GM12878 (cell line): ENCODE results near the gene NGF. TPM values are rescaled to one million over a fixed set of nuclear protein-coding genes. Genes with fewer than 3 reads are reported as not detected.

Source experiments
- ATAC-seq: fragments of 200-7000 bp; cut with Tn5 transposase; 3 replicates; pipeline ENCODE4 v1.9.1; 2020; ENCODE audit warnings: mild to moderate bottlenecking, moderate library complexity
- BruUV-seq: library from RNA; stranded (reverse); fragments of 400-500 nt; replicated peaks from 2 replicates; lab custom pipeline; 2021; lab: Mats Ljungman, UMichigan
- CTCF ChIA-PET: fragments of 300-600 bp; sonication (Branson Sonifier 250); formaldehyde crosslinking; extraction: SDS; loops from one replicate; lab custom pipeline; 2021; ENCODE audit warnings: inconsistent platforms; lab: Yijun Ruan, JAX
- POLR2A ChIA-PET: fragments of 350-600 bp; formaldehyde crosslinking; extraction: SDS; loops from one replicate; lab custom pipeline; 2021; ENCODE audit warnings: inconsistent platforms; lab: Charles Lee
- RAD21 ChIA-PET: fragments of 300-600 bp; sonication (Branson Sonifier 250); formaldehyde crosslinking; loops from one replicate; lab custom pipeline; 2023; ENCODE audit warnings: antibody characterized with exemption; ENCODE audit not compliant: unreplicated experiment; lab: Charles Lee
- SMC1A ChIA-PET: fragments of 300-600 bp; sonication (Branson Sonifier 250); formaldehyde crosslinking; loops from one replicate; lab custom pipeline; 2023; ENCODE audit not compliant: unreplicated experiment, uncharacterized antibody; lab: Charles Lee
- DNase-seq: peaks from one replicate; pipeline ENCODE4 v3.0.0-alpha.2; 2011; ENCODE audit warnings: low read depth, low spot score
- FAIRE-seq: peaks from 3 replicates; lab custom pipeline; 2011; peaks lifted over from hg19 to GRCh38; lab: Jason Lieb, UNC
- H2AFZ ChIP-seq: 2 replicates; pipeline ENCODE4 v1.6.0; 2011; ENCODE audit warnings: low read depth, low read length, control low read depth; ENCODE audit not compliant: control insufficient read depth
- H3K27ac ChIP-seq: 2 replicates; pipeline ENCODE4 v1.5.1; 2011; ENCODE audit warnings: control low read depth; ENCODE audit not compliant: control insufficient read depth, insufficient read depth
- H3K27me3 ChIP-seq, 2 experiments: replicated peaks in 1 of 2; 2 replicates each; pipeline versions ENCODE4 v1.6.0 to v1.6.1; 2011; ENCODE audit warnings: low read length in 1 of 2; ENCODE audit not compliant: control insufficient read depth in 2 of 2, insufficient read depth in 2 of 2
- H3K36me3 ChIP-seq, 2 experiments: 2 replicates each; pipeline ENCODE4 v1.5.1; 2011; ENCODE audit warnings: low read length in 1 of 2; ENCODE audit not compliant: control insufficient read depth in 2 of 2, insufficient read depth in 2 of 2
- H3K4me1 ChIP-seq: 2 replicates; pipeline ENCODE4 v1.6.1; 2011; ENCODE audit warnings: mild to moderate bottlenecking, low read length, moderate library complexity, mixed read lengths; ENCODE audit not compliant: control insufficient read depth, insufficient read depth
- H3K4me2 ChIP-seq: 2 replicates; pipeline ENCODE4 v1.6.0; 2011; ENCODE audit warnings: control low read depth; ENCODE audit not compliant: control insufficient read depth, insufficient read depth
- H3K4me3 ChIP-seq: fragments of 200-600 bp; sonication (generic); 2 replicates; pipeline ENCODE4 v1.5.1; 2016
- H3K79me2 ChIP-seq: 2 replicates; pipeline ENCODE4 v1.6.0; 2011; ENCODE audit warnings: low read length; ENCODE audit not compliant: control insufficient read depth, insufficient read depth
- H3K9ac ChIP-seq: 2 replicates; pipeline ENCODE4 v1.8.0; 2011; ENCODE audit warnings: low read length, control low read depth, mixed read lengths; ENCODE audit not compliant: control insufficient read depth, insufficient read depth
- H3K9me3 ChIP-seq: replicated peaks from 3 replicates; pipeline ENCODE4 v1.5.1; 2011; ENCODE audit warnings: mild to moderate bottlenecking, low read length; ENCODE audit not compliant: control insufficient read depth, insufficient read depth
- H4K20me1 ChIP-seq: 2 replicates; pipeline ENCODE4 v1.6.0; 2011; ENCODE audit not compliant: control insufficient read depth, insufficient read depth
- GABPA ChIP-seq: IDR thresholded peaks from 2 replicates; pipeline ENCODE4 v1.6.1; 2014; ENCODE audit warnings: antibody characterized with exemption, low read depth, mild to moderate bottlenecking, inconsistent platforms
- RCOR1 ChIP-seq: conservative IDR thresholded peaks from 2 replicates; pipeline ENCODE4 v1.6.1; 2012; ENCODE audit warnings: low read depth, low read length, improper control_type of control experiment
- SMARCA5 ChIP-seq: fragments of 450-650 bp; IDR thresholded peaks from 2 replicates; pipeline ENCODE4 v1.6.1; 2017; ENCODE audit warnings: mild to moderate bottlenecking
- TCF7 ChIP-seq: IDR thresholded peaks from 2 replicates; pipeline ENCODE4 v1.6.1; 2014; ENCODE audit warnings: antibody characterized with exemption, borderline replicate concordance
- WGBS: methylation state at CpG from one replicate; pipeline ENCODE4 v1.1.6; 2016; ENCODE audit warnings: low lambda C conversion rate; ENCODE audit not compliant: insufficient replicate concordance, insufficient coverage; ENCODE audit errors: missing lambda C conversion rate; 5-methylcytosine and 5-hydroxymethylcytosine counted together
- in situ Hi-C: fragments of 300-500 bp; cut with MboI; formaldehyde crosslinking; loops from 9 replicates; pipeline ENCODE4 v1.14.3; 2018; ENCODE audit warnings: mixed read lengths
- intact Hi-C: fragments of 100-400 bp; cut with micrococcal nuclease; formaldehyde crosslinking; loops from one replicate; pipeline ENCODE4 v1.14.2; 2022; ENCODE audit not compliant: unreplicated experiment
- polyA plus RNA-seq, 11 experiments: library from polyadenylated mRNA; depleted of rRNA in 4 of 11; unstranded in 6 of 11; stranded (reverse) in 5 of 11; fragments of >200 nt; fragmentation: Nextera tagmentation in 4 of 11; fragmentation: Illumina TruSeq in 1 of 11; extraction: Ambion mirVana in 4 of 11; extraction: Trizol in 1 of 11; gene quantifications; 1 replicate in 1 of 11; 2 replicates in 10 of 11; pipeline versions ENCODE4 v1.2.1 to v1.2.3, GENCODE V29; 2011 to 2016; ENCODE audit warnings: inconsistent platforms in 2 of 11, missing spikeins in 2 of 11, low read depth in 1 of 11
- total RNA-seq, 4 experiments: library from RNA; depleted of rRNA in 3 of 4; stranded (reverse); fragments of >200 nt in 3 of 4; fragmentation: Illumina TruSeq in 1 of 4; extraction: Trizol in 1 of 4; gene quantifications; 2 replicates each; pipeline versions ENCODE4 v1.2.1 to v1.2.3, GENCODE V29; 2013 to 2021
- TF ChIP-seq, protein P1 (sequence below): fragments of 450-650 bp; IDR thresholded peaks from 2 replicates; pipeline ENCODE4 v1.6.1; 2016; ENCODE audit warnings: mild to moderate bottlenecking
- TF ChIP-seq, protein P2 (sequence below): IDR thresholded peaks from 2 replicates; pipeline ENCODE4 v1.6.1; 2011; ENCODE audit warnings: mild to moderate bottlenecking, low read depth, low read length, moderate library complexity; ENCODE audit not compliant: insufficient replicate concordance

The NGF gene
- total and polyA plus RNA-seq, 10 of the 15 experiments (the other 5 are each of a cell fraction or from before 2014, with no cell fraction given): not detected

DNA sequence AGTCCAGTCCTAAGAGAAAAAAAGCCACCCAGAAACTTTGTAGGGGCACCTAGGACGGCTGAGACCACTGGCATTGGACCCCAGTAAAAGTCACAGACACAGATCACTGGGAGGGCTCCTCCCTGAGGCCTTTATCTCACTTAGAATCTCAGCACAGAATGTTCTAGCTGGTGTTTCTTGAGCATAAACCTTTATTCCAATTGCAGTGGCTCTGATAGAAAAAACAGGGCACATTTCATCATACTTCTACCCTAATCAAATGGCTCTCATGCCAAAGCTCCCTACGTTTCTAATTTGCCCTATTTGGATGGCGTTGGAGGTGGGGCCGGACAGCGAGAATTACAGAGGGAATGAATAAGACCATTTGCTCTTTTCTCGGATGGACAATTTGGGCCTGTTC is 53.8 kb downstream of the NGF start:
- H4K20me1 ChIP-seq: no peaks in the 10 kb centered on the region
- no peak for FAIRE-seq
- no peaks in the 10 kb centered on the region for H3K9me3 ChIP-seq
- WGBS: 43% methylated on average over 6 of the region's 6 CpGs
- POLR2A ChIA-PET: no interaction called here
- BruUV-seq: no TSS peak
- CTCF ChIA-PET: interaction anchor here (1.7 kb wide), 1 partner anchor 9 kb away, joined by 4 read pairs; no protein-coding TSS in a partner anchor
- H3K36me3 ChIP-seq: no peaks in the 10 kb centered on the region
- no peak overlapping the region for H3K4me2 ChIP-seq
- H3K27ac ChIP-seq: no peak overlapping the region
- H3K4me3 ChIP-seq: no peak overlapping the region
- in situ Hi-C loops (no loop called here), intact Hi-C loops (no loop called here)
- TF ChIP-seq GABPA (no peak), SMARCA5 (no peak), TCF7 (no peak), RCOR1 (no peak)
- TF ChIP-seq, protein P1, sequence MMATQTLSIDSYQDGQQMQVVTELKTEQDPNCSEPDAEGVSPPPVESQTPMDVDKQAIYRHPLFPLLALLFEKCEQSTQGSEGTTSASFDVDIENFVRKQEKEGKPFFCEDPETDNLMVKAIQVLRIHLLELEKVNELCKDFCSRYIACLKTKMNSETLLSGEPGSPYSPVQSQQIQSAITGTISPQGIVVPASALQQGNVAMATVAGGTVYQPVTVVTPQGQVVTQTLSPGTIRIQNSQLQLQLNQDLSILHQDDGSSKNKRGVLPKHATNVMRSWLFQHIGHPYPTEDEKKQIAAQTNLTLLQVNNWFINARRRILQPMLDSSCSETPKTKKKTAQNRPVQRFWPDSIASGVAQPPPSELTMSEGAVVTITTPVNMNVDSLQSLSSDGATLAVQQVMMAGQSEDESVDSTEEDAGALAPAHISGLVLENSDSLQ: no peak
- TF ChIP-seq, protein P2, sequence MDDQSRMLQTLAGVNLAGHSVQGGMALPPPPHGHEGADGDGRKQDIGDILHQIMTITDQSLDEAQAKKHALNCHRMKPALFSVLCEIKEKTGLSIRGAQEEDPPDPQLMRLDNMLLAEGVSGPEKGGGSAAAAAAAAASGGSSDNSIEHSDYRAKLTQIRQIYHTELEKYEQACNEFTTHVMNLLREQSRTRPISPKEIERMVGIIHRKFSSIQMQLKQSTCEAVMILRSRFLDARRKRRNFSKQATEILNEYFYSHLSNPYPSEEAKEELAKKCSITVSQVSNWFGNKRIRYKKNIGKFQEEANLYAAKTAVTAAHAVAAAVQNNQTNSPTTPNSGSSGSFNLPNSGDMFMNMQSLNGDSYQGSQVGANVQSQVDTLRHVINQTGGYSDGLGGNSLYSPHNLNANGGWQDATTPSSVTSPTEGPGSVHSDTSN: no peak
- no peaks in the 10 kb centered on the region for H3K79me2 ChIP-seq
- SMC1A ChIA-PET: no interaction called here
- H3K4me1 ChIP-seq: no peaks in the 10 kb centered on the region
- RAD21 ChIA-PET: no interaction called here
- no peak overlapping the region for H3K9ac ChIP-seq
- no peak for DNase-seq
- H2AFZ ChIP-seq: no peak overlapping the region
- ATAC-seq: no peak
- H3K27me3 ChIP-seq: no peaks in the 10 kb centered on the region; a peak in 1 of 4 replicates
